A549 (cell line): ENCODE results near the gene HOXA4. TPM values are rescaled to one million over a fixed set of nuclear protein-coding genes. Genes with fewer than 3 reads are reported as not detected.

Source experiments
- ATAC-seq, 2 experiments: fragments of 200-7000 bp in 1 of 2; fragments of >200 bp in 1 of 2; cut with Nextera tagmentation in 1 of 2; cut with Tn5 transposase in 1 of 2; 3 replicates each; pipeline versions ENCODE4 v1.8.0 to v1.9.1; 2018 to 2020; ENCODE audit warnings: mild to moderate bottlenecking in 1 of 2, moderate library complexity in 1 of 2
- CTCF ChIA-PET: fragments of 300-600 bp; sonication (Branson Sonifier 250); formaldehyde crosslinking; extraction: SDS; loops from one replicate; lab custom pipeline; 2021; ENCODE audit warnings: antibody characterized with exemption, inconsistent platforms; lab: Yijun Ruan, JAX
- POLR2A ChIA-PET: fragments of 350-600 bp; formaldehyde crosslinking; extraction: SDS; loops from one replicate; lab custom pipeline; 2021; ENCODE audit warnings: antibody characterized with exemption, inconsistent platforms; lab: Yijun Ruan, JAX
- DNase-seq, 2 experiments: peaks; one replicate each; pipeline versions ENCODE4 v3.0.0 to v3.0.0-alpha.2; 2011 to 2016; ENCODE audit warnings: low read depth in 1 of 2, low spot score in 1 of 2
- FAIRE-seq: peaks from 2 replicates; lab custom pipeline; 2011; peaks lifted over from hg19 to GRCh38; lab: Jason Lieb, UNC
- H3K27ac ChIP-seq, 2 experiments: fragments of >200 bp; sonication (Bioruptor Twin); formaldehyde crosslinking; 3 replicates each; pipeline ENCODE4 v1.5.1; 2016 to 2017
- H3K4me1 ChIP-seq: fragments of >200 bp; sonication (Bioruptor Twin); formaldehyde crosslinking; 3 replicates; pipeline ENCODE4 v1.6.1; 2016
- H3K4me2 ChIP-seq: fragments of >200 bp; sonication (Bioruptor Twin); formaldehyde crosslinking; 3 replicates; pipeline ENCODE4 v1.6.1; 2016
- H3K4me3 ChIP-seq: fragments of >200 bp; sonication (Bioruptor Twin); formaldehyde crosslinking; 3 replicates; pipeline ENCODE4 v1.5.1; 2016
- H3K9me3 ChIP-seq: fragments of >200 bp; sonication (Bioruptor Twin); formaldehyde crosslinking; 3 replicates; pipeline ENCODE4 v1.6.1; 2016
- CBX2 ChIP-seq: fragments of 200-600 bp; sonication (generic); IDR thresholded peaks from 2 replicates; pipeline ENCODE4 v1.6.1; 2016; ENCODE audit warnings: low read depth, mild to moderate bottlenecking, borderline replicate concordance
- CTCF ChIP-seq: fragments of >200 bp; sonication (Bioruptor Twin); formaldehyde crosslinking; IDR thresholded peaks from 3 replicates; pipeline ENCODE4 v1.5.1; 2016
- E2F6 ChIP-seq: IDR thresholded peaks from 2 replicates; pipeline ENCODE4 v1.6.1; 2012; ENCODE audit warnings: low read depth, borderline replicate concordance
- EHF ChIP-seq: fragments of 250-450 bp; sonication (Bioruptor Pico); IDR thresholded peaks from 2 replicates; pipeline ENCODE4 v1.5.0; 2020; ENCODE audit warnings: mild to moderate bottlenecking
- EHMT2 ChIP-seq: fragments of 200-600 bp; sonication (generic); IDR thresholded peaks from 2 replicates; pipeline ENCODE4 v1.6.1; 2016; ENCODE audit warnings: antibody characterized with exemption, low read depth, mild to moderate bottlenecking, moderate library complexity
- ESRRA ChIP-seq: fragments of 150-350 bp; IDR thresholded peaks from 2 replicates; pipeline ENCODE4 v1.6.1; 2014; ENCODE audit warnings: mild to moderate bottlenecking, low read length, borderline replicate concordance
- HOXA7 ChIP-seq: fragments of 250-450 bp; sonication (Bioruptor Pico); IDR thresholded peaks from 2 replicates; pipeline ENCODE4 v1.5.0; 2020; ENCODE audit warnings: mild to moderate bottlenecking, moderate library complexity
- JUNB ChIP-seq: fragments of >200 bp; sonication (Bioruptor Twin); formaldehyde crosslinking; IDR thresholded peaks from 2 replicates; pipeline ENCODE4 v1.6.1; 2016
- KDM1A ChIP-seq: fragments of 200-600 bp; sonication (generic); IDR thresholded peaks from 2 replicates; pipeline ENCODE4 v1.6.1; 2016; ENCODE audit warnings: low read depth, mild to moderate bottlenecking
- MAZ ChIP-seq: fragments of 150-350 bp; IDR thresholded peaks from 2 replicates; pipeline ENCODE4 v1.6.1; 2014; ENCODE audit warnings: antibody characterized with exemption, low read depth, low read length, borderline replicate concordance
- NFE2L2 ChIP-seq: fragments of 150-350 bp; conservative IDR thresholded peaks from 2 replicates; pipeline ENCODE4 v1.6.1; 2014; ENCODE audit warnings: low read length
- PBX3 ChIP-seq: IDR thresholded peaks from 2 replicates; pipeline ENCODE4 v1.6.1; 2012
- PHF8 ChIP-seq: fragments of 200-600 bp; sonication (generic); IDR thresholded peaks from 2 replicates; pipeline ENCODE4 v1.6.1; 2016; ENCODE audit warnings: low read depth, mild to moderate bottlenecking, antibody characterized with exemption, moderate library complexity, borderline replicate concordance
- POLR2A ChIP-seq: IDR thresholded peaks from 2 replicates; pipeline ENCODE4 v1.6.1; 2012; ENCODE audit warnings: mild to moderate bottlenecking, low read length
- RFX5 ChIP-seq: fragments of 450-650 bp; IDR thresholded peaks from 2 replicates; pipeline ENCODE4 v1.7.1; 2014; ENCODE audit warnings: antibody characterized with exemption, mild to moderate bottlenecking, moderate library complexity
- RNF2 ChIP-seq: fragments of 200-600 bp; sonication (generic); IDR thresholded peaks from 2 replicates; pipeline ENCODE4 v1.6.1; 2016; ENCODE audit warnings: low read depth, mild to moderate bottlenecking, antibody characterized with exemption, moderate library complexity, borderline replicate concordance
- SREBF2 ChIP-seq: fragments of 450-650 bp; IDR thresholded peaks from 2 replicates; pipeline ENCODE4 v1.6.1; 2014; ENCODE audit warnings: mild to moderate bottlenecking, moderate library complexity
- TP53 ChIP-seq: fragments of 250-450 bp; sonication (Bioruptor Pico); IDR thresholded peaks from 2 replicates; pipeline ENCODE4 v1.5.0; 2021; ENCODE audit warnings: mild to moderate bottlenecking, moderate library complexity
- USF2 ChIP-seq: fragments of 450-650 bp; IDR thresholded peaks from 2 replicates; pipeline ENCODE4 v1.6.1; 2014; ENCODE audit warnings: antibody characterized with exemption
- ZFP36 ChIP-seq: fragments of 450-650 bp; IDR thresholded peaks from 2 replicates; pipeline ENCODE4 v1.6.1; 2014; ENCODE audit warnings: borderline replicate concordance; ENCODE audit not compliant: partially characterized antibody
- ZSCAN20 ChIP-seq: fragments of 250-450 bp; sonication (Bioruptor Pico); IDR thresholded peaks from 2 replicates; pipeline ENCODE4 v1.8.0; 2022; ENCODE audit warnings: mild to moderate bottlenecking, moderate library complexity
- WGBS: methylation state at CpG from one replicate; pipeline ENCODE4 v1.1.6; 2017; ENCODE audit errors: missing lambda C conversion rate; 5-methylcytosine and 5-hydroxymethylcytosine counted together
- polyA plus RNA-seq, 4 experiments: library from polyadenylated mRNA; depleted of rRNA in 3 of 4; stranded (reverse); fragments of >200 nt; fragmentation: RNase III in 1 of 4; extraction: RNeasy Plus Mini Kit Qiagen cat#74134 plus additional on column Dnase treatment in 1 of 4; gene quantifications; 2 replicates in 3 of 4; 3 replicates in 1 of 4; pipeline ENCODE4 v1.2.3, GENCODE V29; 2011 to 2017
- TF ChIP-seq, protein P1 (sequence below): fragments of 150-350 bp; IDR thresholded peaks from 2 replicates; pipeline ENCODE4 v1.6.1; 2014; ENCODE audit warnings: low read depth, mild to moderate bottlenecking, low read length
- TF ChIP-seq, protein P2 (sequence below): fragments of >200 bp; sonication (Bioruptor Twin); formaldehyde crosslinking; IDR thresholded peaks from 2 replicates; pipeline ENCODE4 v1.6.1; 2016

Gene HOXA4
- polyA plus RNA-seq, 2 of the 4 experiments (the other 2 are of a cell fraction) = 2.1 to 2.6 TPM

GRCh38 chr7:27082171-27082570 is 48.4 kb downstream of the HOXA4 start:
- peak overlapping the region; percentile 13; the same call in 1 of the 3 replicates for H3K4me2 ChIP-seq
- ATAC-seq = peak in 1 of 2 experiments; percentile 46; a peak in 1 of 6 replicates

GRCh38 chr7:27080844-27081436 is 49.6 kb downstream of the HOXA4 start:
- WGBS = 62% methylated on average over 4 of the region's 4 CpGs
- no peak for DNase-seq
- peak overlapping the region; percentile 30 for H3K4me2 ChIP-seq

More at GRCh38 chr7:27082171-27082570, 48.4 kb downstream of the HOXA4 start:
- Histone ChIP-seq H3K4me3 (no peak overlapping the region), H3K27ac (no peak overlapping the region), H3K4me1 (peaks cover 29% of the 10 kb centered on the region), H3K9me3 (no peaks in the 10 kb centered on the region)
- TF ChIP-seq HOXA7 (CRISPR knock-in tag) (no peak), ESRRA (no peak), E2F6 (no peak), NFE2L2 (no peak), JUNB (no peak), KDM1A (no peak), RNF2 (no peak), RFX5 (no peak)
- no peak for FAIRE-seq
- CTCF ChIA-PET = interaction anchor here (1.1 to 1.5 kb wide), 4 partner anchors 14 to 395 kb away, joined by 3 to 4 read pairs (median 4); partner anchors contain the start of gene HOXA1
- 80% methylated on average over 1 of the region's 1 CpG for WGBS
- POLR2A ChIA-PET = no interaction called here
- no peak for DNase-seq

DNA sequence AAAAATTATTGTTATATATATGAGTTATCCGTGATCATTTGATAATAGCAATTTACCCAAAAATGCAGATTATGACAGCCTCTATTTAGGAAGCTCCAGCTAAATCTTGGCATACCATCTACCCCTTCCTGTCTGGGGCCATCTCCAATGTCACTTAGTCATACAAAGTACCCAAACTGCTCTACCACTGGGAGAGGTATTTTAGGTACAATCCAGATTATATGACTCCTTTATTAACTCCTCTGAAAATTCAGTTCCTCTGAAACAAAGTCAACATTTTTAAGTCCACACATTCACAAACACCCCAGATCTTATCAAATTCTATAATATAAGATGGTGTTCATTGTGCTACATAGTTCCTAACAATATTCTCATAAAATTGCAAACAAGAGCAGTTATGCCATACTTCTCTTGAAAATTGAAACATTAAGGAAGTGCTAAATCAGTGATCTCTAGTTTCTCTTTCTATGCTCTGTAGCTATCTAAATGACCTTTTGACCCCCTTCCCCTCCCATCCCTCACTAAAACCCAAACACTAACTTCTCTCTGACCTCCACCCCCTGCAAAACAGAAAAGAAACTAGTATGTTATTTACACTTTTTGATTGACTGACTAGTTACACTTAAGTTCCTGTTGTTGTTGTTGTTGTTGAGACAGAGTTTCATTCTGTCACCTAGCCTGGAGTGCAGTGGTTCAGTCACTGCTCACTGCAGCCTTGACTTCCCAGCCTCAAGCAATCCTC is 51.2 kb downstream of the HOXA4 start:
- WGBS = 83% methylated on average over 1 of the region's 1 CpG
- no peak overlapping the region for H3K4me2 ChIP-seq
- TF ChIP-seq POLR2A (no peak), SREBF2 (no peak), CBX2 (no peak), EHF (no peak), ZSCAN20 (CRISPR knock-in tag) (no peak), USF2 (no peak), PHF8 (no peak), PBX3 (no peak), EHMT2 (no peak), CTCF (no peak)
- TF ChIP-seq, protein P1, sequence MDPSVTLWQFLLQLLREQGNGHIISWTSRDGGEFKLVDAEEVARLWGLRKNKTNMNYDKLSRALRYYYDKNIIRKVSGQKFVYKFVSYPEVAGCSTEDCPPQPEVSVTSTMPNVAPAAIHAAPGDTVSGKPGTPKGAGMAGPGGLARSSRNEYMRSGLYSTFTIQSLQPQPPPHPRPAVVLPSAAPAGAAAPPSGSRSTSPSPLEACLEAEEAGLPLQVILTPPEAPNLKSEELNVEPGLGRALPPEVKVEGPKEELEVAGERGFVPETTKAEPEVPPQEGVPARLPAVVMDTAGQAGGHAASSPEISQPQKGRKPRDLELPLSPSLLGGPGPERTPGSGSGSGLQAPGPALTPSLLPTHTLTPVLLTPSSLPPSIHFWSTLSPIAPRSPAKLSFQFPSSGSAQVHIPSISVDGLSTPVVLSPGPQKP = no peak
- TF ChIP-seq, protein P2, sequence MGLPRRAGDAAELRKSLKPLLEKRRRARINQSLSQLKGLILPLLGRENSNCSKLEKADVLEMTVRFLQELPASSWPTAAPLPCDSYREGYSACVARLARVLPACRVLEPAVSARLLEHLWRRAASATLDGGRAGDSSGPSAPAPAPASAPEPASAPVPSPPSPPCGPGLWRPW = no peak
- no peak for FAIRE-seq
- POLR2A ChIA-PET = no interaction called here
- no peaks in the 10 kb centered on the region for H3K9me3 ChIP-seq
- ATAC-seq = no peak
- CTCF ChIA-PET = interaction anchor here (0.6 kb wide), 1 partner anchor 9 kb away, joined by 3 read pairs; no protein-coding TSS in a partner anchor
- H3K27ac ChIP-seq = no peak overlapping the region
- DNase-seq = no peak
- no peak overlapping the region for H3K4me3 ChIP-seq
- H3K4me1 ChIP-seq = peaks cover 29% of the 10 kb centered on the region

More at GRCh38 chr7:27080844-27081436, 49.6 kb downstream of the HOXA4 start:
- Histone ChIP-seq H3K27ac (peak overlapping the region in 1 of 2 experiments; percentile 23; a peak in 2 of 6 replicates), H3K9me3 (no peaks in the 10 kb centered on the region), H3K4me1 (peaks cover 29% of the 10 kb centered on the region), H3K4me3 (no peak overlapping the region)
- TF ChIP-seq MAZ (no peak), ZFP36 (no peak), JUNB (no peak), TP53 (CRISPR knock-in tag) (no peak)
- TF ChIP-seq, protein P1 = no peak
- CTCF ChIA-PET = interaction anchor here (0.6 to 1.5 kb wide), 3 partner anchors 10 to 394 kb away, joined by 3 to 5 read pairs (median 5); no protein-coding TSS in a partner anchor
- POLR2A ChIA-PET = no interaction called here
- FAIRE-seq (no peak), ATAC-seq (peak; percentile 80 to 81)
